Endothelial cell of umbilical vein (primary cell): ENCODE measurements around the gene CFAP126. TPM values are rescaled to one million over a fixed set of nuclear protein-coding genes. Genes with fewer than 3 reads are reported as not detected.
A peak's percentile ranks its signal among the peaks of the same experiment; 100 is the strongest.

Experiments
- BruUV-seq: library from RNA; stranded (reverse); fragments of 400-500 nt; replicated peaks from 2 replicates; lab custom pipeline; 2021; lab: Mats Ljungman, UMichigan
- CTCF ChIA-PET: fragments of 300-600, 350-600 bp; sonication (Branson Sonifier 250); formaldehyde crosslinking; loops from one replicate; lab custom pipeline; 2021; ENCODE audit warnings: antibody characterized with exemption, inconsistent platforms; lab: Charles Lee
- POLR2A ChIA-PET: fragments of 300-600, 350-600 bp; sonication (Branson Sonifier 250); formaldehyde crosslinking; loops from one replicate; lab custom pipeline; 2021; ENCODE audit warnings: antibody characterized with exemption, inconsistent platforms; lab: Charles Lee
- DNase-seq: peaks from one replicate; pipeline ENCODE4 v3.0.0-alpha.2; 2011; ENCODE audit warnings: low read depth, low spot score
- FAIRE-seq: peaks from 2 replicates; lab custom pipeline; 2011; peaks lifted over from hg19 to GRCh38; lab: Jason Lieb, UNC
- H2AFZ ChIP-seq: 2 replicates; pipeline ENCODE4 v1.6.0; 2012; ENCODE audit warnings: low read depth, low read length, control low read depth, inconsistent platforms
- H3K27ac ChIP-seq: 2 replicates; pipeline ENCODE4 v1.5.1; 2011; ENCODE audit warnings: low read depth, mild to moderate bottlenecking, control low read depth, low read length, moderate library complexity; ENCODE audit not compliant: insufficient read depth
- H3K27me3 ChIP-seq, 2 experiments: 2 replicates each; pipeline versions ENCODE4 v1.6.0 to v1.6.1; 2011; ENCODE audit warnings: low read length in 2 of 2, mixed read lengths in 1 of 2; ENCODE audit not compliant: control insufficient read depth in 2 of 2, insufficient read depth in 2 of 2
- H3K36me3 ChIP-seq, 2 experiments: 2 replicates in 1 of 2; 3 replicates in 1 of 2; pipeline ENCODE4 v1.5.1; 2011; ENCODE audit warnings: low read length in 2 of 2, mild to moderate bottlenecking in 1 of 2, moderate library complexity in 1 of 2; ENCODE audit not compliant: control insufficient read depth in 2 of 2, insufficient read depth in 2 of 2; ENCODE audit errors: extremely low read depth in 1 of 2
- H3K4me1 ChIP-seq: 3 replicates; pipeline ENCODE4 v1.5.1; 2011; ENCODE audit warnings: mild to moderate bottlenecking, low read length; ENCODE audit not compliant: control insufficient read depth, insufficient read depth; ENCODE audit errors: extremely low read depth
- H3K4me2 ChIP-seq: 2 replicates; pipeline ENCODE4 v1.6.1; 2011; ENCODE audit warnings: low read length, control low read depth, mixed read lengths; ENCODE audit not compliant: insufficient read depth
- H3K4me3 ChIP-seq, 3 experiments: fragments of 200-600 bp in 1 of 3; sonication (generic), shearing (Covaris generic) in 1 of 3; replicated peaks in 1 of 3; 2 replicates each; pipeline ENCODE4 v1.5.1; 2011 to 2016; ENCODE audit warnings: control low read depth in 3 of 3, low read length in 3 of 3, mild to moderate bottlenecking in 2 of 3, inconsistent platforms in 1 of 3, low read depth in 1 of 3, moderate library complexity in 1 of 3; ENCODE audit not compliant: insufficient read depth in 1 of 3
- H3K79me2 ChIP-seq: 2 replicates; pipeline ENCODE4 v1.6.0; 2012; ENCODE audit warnings: low read length, inconsistent platforms; ENCODE audit not compliant: control insufficient read depth, insufficient read depth
- H3K9ac ChIP-seq: replicated peaks from 2 replicates; pipeline ENCODE3; 2011; ENCODE audit warnings: low read length, control low read depth; ENCODE audit not compliant: insufficient read depth; ENCODE audit errors: extremely low read depth
- H3K9me1 ChIP-seq: replicated peaks from 3 replicates; pipeline ENCODE4 v1.6.0; 2011; ENCODE audit warnings: mild to moderate bottlenecking, low read length; ENCODE audit not compliant: control insufficient read depth, insufficient read depth; ENCODE audit errors: extremely low read depth
- H3K9me3 ChIP-seq: replicated peaks from 2 replicates; pipeline ENCODE4 v1.5.1; 2012; ENCODE audit warnings: low read length, inconsistent platforms; ENCODE audit not compliant: control insufficient read depth, insufficient read depth
- H4K20me1 ChIP-seq: replicated peaks from 2 replicates; pipeline ENCODE3; 2011; ENCODE audit warnings: mild to moderate bottlenecking, low read length; ENCODE audit not compliant: control insufficient read depth, insufficient read depth; ENCODE audit errors: extremely low read depth
- CTCF ChIP-seq, 2 donors: IDR thresholded peaks; 1 replicate in 1 of 2; 2 replicates in 1 of 2; pipeline ENCODE4 v1.5.1; 2011; ENCODE audit warnings: low read length in 2 of 2, mild to moderate bottlenecking in 2 of 2, moderate library complexity in 2 of 2, control low read depth in 1 of 2, inconsistent platforms in 1 of 2, low read depth in 1 of 2; ENCODE audit not compliant: insufficient read depth in 1 of 2; ENCODE audit errors: extremely low read depth in 1 of 2
- EZH2 ChIP-seq: IDR thresholded peaks from 2 replicates; pipeline ENCODE4 v1.6.1; 2012; ENCODE audit warnings: borderline replicate concordance, low read depth, mild to moderate bottlenecking, moderate library complexity, low read length, inconsistent platforms; ENCODE audit not compliant: severe bottlenecking
- FOS ChIP-seq: IDR thresholded peaks from 2 replicates; pipeline ENCODE4 v1.6.1; 2011; ENCODE audit warnings: mild to moderate bottlenecking, low read length, moderate library complexity, borderline replicate concordance; ENCODE audit not compliant: insufficient read depth
- GATA2 ChIP-seq: IDR thresholded peaks from 2 replicates; pipeline ENCODE4 v1.7.0; 2011; ENCODE audit warnings: low read depth, mild to moderate bottlenecking, moderate library complexity, mixed read lengths, low read length; ENCODE audit not compliant: insufficient read length, insufficient read depth
- JUN ChIP-seq: IDR thresholded peaks from 2 replicates; pipeline ENCODE4 v1.6.1; 2011; ENCODE audit warnings: borderline replicate concordance, low read depth; ENCODE audit not compliant: insufficient read length, insufficient read depth
- MAX ChIP-seq: IDR thresholded peaks from 2 replicates; pipeline ENCODE4 v1.6.1; 2011; ENCODE audit not compliant: insufficient read depth, insufficient read length
- MYC ChIP-seq: IDR thresholded peaks from one replicate; pipeline ENCODE4 v1.6.1; 2011; ENCODE audit warnings: mild to moderate bottlenecking, low read depth, low read length
- POLR2A ChIP-seq: IDR thresholded peaks from 2 replicates; pipeline ENCODE4 v1.6.1; 2012; ENCODE audit warnings: low read depth, mild to moderate bottlenecking, control low read depth, low read length
- POLR2AphosphoS5 ChIP-seq: IDR thresholded peaks from 2 replicates; pipeline ENCODE4 v1.6.1; 2012; ENCODE audit warnings: low read depth, mild to moderate bottlenecking, control low read depth, low read length, moderate library complexity; ENCODE audit not compliant: insufficient read depth
- dilution Hi-C: fragments of 300-500 bp; cut with MboI; formaldehyde crosslinking; loops from one replicate; pipeline ENCODE4 v1.15.0; 2019; ENCODE audit warnings: low sequenced_read_pairs; ENCODE audit not compliant: extremely low pct_ligation_motif_present
- intact Hi-C: fragments of 100-400 bp; cut with micrococcal nuclease; formaldehyde crosslinking; loops from one replicate; pipeline ENCODE4 v1.10.0; 2022
- polyA plus RNA-seq, 4 experiments: library from polyadenylated mRNA; depleted of rRNA in 3 of 4; stranded (reverse) in 3 of 4; unstranded in 1 of 4; fragments of >200 nt; gene quantifications; 2 replicates each; pipeline versions ENCODE4 v1.2.1 to v1.2.3, GENCODE V29; 2011 to 2012; ENCODE audit warnings: missing spikeins in 1 of 4
- total RNA-seq: library from RNA; stranded (reverse); gene quantifications from 2 replicates; pipeline ENCODE4 v1.2.3, GENCODE V29; 2021

Gene CFAP126
- total and polyA plus RNA-seq, 2 donors (not counting 3 experiments of a cell fraction or from before 2014, with no cell fraction given), result not detected

- DNase-seq (no peak), FAIRE-seq (no peak)
- peaks cover 3% of the 10 kb centered on the region for H3K4me1 ChIP-seq
- H4K20me1 ChIP-seq, result no peaks in the 10 kb centered on the region
- H3K4me3 ChIP-seq, result peak overlapping the region; percentile 15 to 72 (median 64)
- peak overlapping the region; percentile 79 for H3K9ac ChIP-seq
- peak overlapping the region; percentile 90 for H2AFZ ChIP-seq
- H3K27me3 ChIP-seq, result no peaks in the 10 kb centered on the region
- H3K9me1 ChIP-seq, result no peaks in the 10 kb centered on the region
- POLR2A ChIA-PET, result no interaction called here
- no peaks in the 10 kb centered on the region for H3K36me3 ChIP-seq
- no peaks in the 10 kb centered on the region for H3K9me3 ChIP-seq
- peak overlapping the region; percentile 65 for H3K4me2 ChIP-seq
- peak overlapping the region; percentile 56 for H3K27ac ChIP-seq
- dilution Hi-C loops, result no loop called here
- BruUV-seq, result TSS peak; percentile 71
- TF ChIP-seq POLR2A, result no peak
- no peak for TF ChIP-seq GATA2
- TF ChIP-seq JUN, result no peak
- TF ChIP-seq EZH2, result no peak
- no peak for TF ChIP-seq MAX
- no peak for TF ChIP-seq POLR2AphosphoS5
- TF ChIP-seq CTCF (IDR thresholded peaks at IDR 0.05; ENCODE audit: extremely low read depth in 1 of 2, insufficient read depth in 1 of 2, low read depth in 1 of 2, low read length in 2 of 2), result no peak
- TF ChIP-seq FOS, result no peak
- no peak for TF ChIP-seq MYC
- H3K79me2 ChIP-seq, result no peaks in the 10 kb centered on the region
- CTCF ChIA-PET, result interaction anchor here (1.3 to 1.7 kb wide), 3 partner anchors 9 to 193 kb away, joined by 3 to 5 read pairs (median 4); no protein-coding TSS in a partner anchor
- intact Hi-C loops, result loop anchor here (1.0 to 10.0 kb wide), 2 partner anchors 9 to 54 kb away; no protein-coding TSS in a partner anchor
Measured at GRCh38 chr1:161390559-161390858, 22.8 kb upstream of the CFAP126 start.
